Left ventricle myocardium inferior (tissue), 1 donor: ENCODE measurements around the gene MRPS9. TPM values are rescaled to one million over a fixed set of nuclear protein-coding genes. Genes with fewer than 3 reads are reported as not detected.

Experiments used
- DNase-seq: peaks from one replicate; pipeline ENCODE4 v3.0.0-alpha.2; 2020
- H3K27ac ChIP-seq: fragments of 200-600 bp; replicated peaks from 2 replicates; pipeline ENCODE4 v1.8.0; 2021
- H3K27me3 ChIP-seq: fragments of 200-600 bp; 2 replicates; pipeline ENCODE4 v1.8.0; 2021; ENCODE audit warnings: low read depth
- H3K36me3 ChIP-seq: fragments of 200-600 bp; 2 replicates; pipeline ENCODE4 v1.8.0; 2021
- H3K4me1 ChIP-seq: fragments of 200-600 bp; 2 replicates; pipeline ENCODE4 v1.8.0; 2021
- H3K4me3 ChIP-seq: fragments of 200-600 bp; 2 replicates; pipeline ENCODE4 v1.8.0; 2021; ENCODE audit warnings: mild to moderate bottlenecking, moderate library complexity
- H3K9me3 ChIP-seq: fragments of 200-600 bp; replicated peaks from 2 replicates; pipeline ENCODE4 v1.8.0; 2021
- CTCF ChIP-seq: fragments of 200-600 bp; IDR thresholded peaks from 2 replicates; pipeline ENCODE4 v1.8.0; 2021; ENCODE audit warnings: antibody characterized with exemption, mild to moderate bottlenecking, borderline replicate concordance
- intact Hi-C: fragments of 100-400 bp; cut with micrococcal nuclease; formaldehyde crosslinking; loops from one replicate; pipeline ENCODE4 v1.11.0; 2022
- total RNA-seq: library from RNA; stranded (reverse); fragmentation: NEBNext Ultra II Directional; extraction: Animal tissue kit (Norgen Biotek cat#: 25700); gene quantifications from one replicate; pipeline ENCODE4 v1.2.1, GENCODE V29; 2021
- donor health status: DM: no; HTN: yes; CAD: no; lungs with severe emphysema.

MRPS9 gene
- total RNA-seq, 1 donor from 2014 or later = 73.2 TPM

DNA sequence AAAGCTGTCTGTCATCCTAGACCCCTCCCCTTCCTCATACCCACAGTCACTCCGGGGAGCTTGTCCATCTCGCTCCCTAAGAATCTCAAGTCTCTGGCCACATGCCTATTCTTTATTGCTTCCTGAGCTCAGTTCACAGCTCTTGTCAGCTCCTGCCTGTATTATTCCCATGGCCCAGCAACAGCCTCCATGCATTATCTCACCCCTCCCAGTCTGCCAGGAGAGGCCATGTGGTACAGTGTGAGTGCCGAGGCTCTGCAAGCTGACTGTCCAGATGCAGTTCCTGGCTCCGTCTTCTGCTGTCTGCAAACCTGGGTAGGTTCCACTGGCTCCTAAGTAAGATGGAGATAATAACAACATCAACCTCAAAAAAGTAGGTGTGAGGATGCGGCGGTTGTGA, 79.7 kb downstream of the MRPS9 start:
- no peaks in the 10 kb centered on the region for H3K9me3 ChIP-seq
- peaks cover 6% of the 10 kb centered on the region for H3K27me3 ChIP-seq
- DNase-seq = no peak
- intact Hi-C loops = no loop called here
- no peaks in the 10 kb centered on the region for H3K36me3 ChIP-seq
- H3K4me3 ChIP-seq = no peak overlapping the region
- no peak overlapping the region for H3K27ac ChIP-seq
- no peak for TF ChIP-seq CTCF
- H3K4me1 ChIP-seq = no peaks in the 10 kb centered on the region

GRCh38 chr2:105118960-105119359, 81.1 kb downstream of the MRPS9 start:
- no peaks in the 10 kb centered on the region for H3K9me3 ChIP-seq
- no peak for DNase-seq
- H3K36me3 ChIP-seq = no peaks in the 10 kb centered on the region
- H3K4me3 ChIP-seq = no peak overlapping the region
- peak; percentile 13 for TF ChIP-seq CTCF
- no peak overlapping the region for H3K27ac ChIP-seq
- H3K4me1 ChIP-seq = no peaks in the 10 kb centered on the region
- H3K27me3 ChIP-seq = peaks cover 13% of the 10 kb centered on the region
- intact Hi-C loops = no loop called here

DNA sequence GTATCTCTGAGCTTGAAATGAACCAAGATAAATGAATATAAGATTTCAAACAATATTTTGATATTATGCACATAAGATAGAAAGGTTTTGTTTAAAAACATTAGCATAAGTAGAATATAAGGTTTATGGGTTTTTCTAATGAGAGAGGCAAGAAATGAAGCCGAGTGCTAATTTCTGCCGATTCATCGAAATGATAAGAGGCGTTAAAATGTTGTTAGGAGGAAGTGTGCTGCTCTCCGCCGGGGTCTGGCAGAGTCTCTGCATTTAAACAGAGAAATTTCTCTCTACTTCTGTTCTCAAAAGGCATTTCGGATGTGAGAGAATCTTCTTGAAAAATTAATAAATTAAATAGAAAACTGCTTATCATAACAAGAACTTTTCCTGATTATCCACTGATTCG, 83.6 kb downstream of the MRPS9 start:
- H3K9me3 ChIP-seq = no peaks in the 10 kb centered on the region
- H3K27ac ChIP-seq = no peak overlapping the region
- H3K27me3 ChIP-seq = peaks cover 33% of the 10 kb centered on the region
- H3K4me1 ChIP-seq = no peaks in the 10 kb centered on the region
- H3K4me3 ChIP-seq = no peak overlapping the region
- DNase-seq = no peak
- H3K36me3 ChIP-seq = no peaks in the 10 kb centered on the region
- intact Hi-C loops = no loop called here
- no peak for TF ChIP-seq CTCF

- no peak for DNase-seq
- Histone ChIP-seq H3K27ac (no peak overlapping the region), H3K4me3 (no peak overlapping the region), H3K9me3 (no peaks in the 10 kb centered on the region), H3K4me1 (no peaks in the 10 kb centered on the region), H3K27me3 (peaks cover 45% of the 10 kb centered on the region), H3K36me3 (no peaks in the 10 kb centered on the region)
- no peak for TF ChIP-seq CTCF
- intact Hi-C loops = no loop called here
Measured at GRCh38 chr2:105125428-105125827, 87.6 kb downstream of the MRPS9 start.

DNA sequence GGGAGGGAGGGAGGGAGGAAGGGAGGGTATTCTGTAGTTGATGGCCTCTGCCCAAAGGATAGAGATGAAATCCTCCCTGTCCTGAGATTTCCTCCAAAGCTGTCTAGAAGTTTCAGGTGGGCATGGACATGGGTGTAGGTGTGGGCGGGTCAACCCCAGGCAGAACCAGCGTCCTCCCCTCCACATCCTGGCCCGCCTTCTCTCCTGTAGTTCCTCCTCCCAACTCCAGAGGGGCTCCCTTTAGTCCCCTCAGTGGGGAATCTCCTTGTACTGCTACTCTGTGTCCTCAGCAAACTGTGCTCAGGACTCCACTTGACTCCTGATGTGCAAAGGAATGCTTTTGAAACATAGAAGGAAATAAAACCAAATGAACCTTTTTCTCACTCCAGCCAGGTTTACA, 88.1 kb downstream of the MRPS9 start:
- H3K27ac ChIP-seq = no peak overlapping the region
- TF ChIP-seq CTCF = no peak
- intact Hi-C loops = no loop called here
- H3K4me3 ChIP-seq = no peak overlapping the region
- no peaks in the 10 kb centered on the region for H3K4me1 ChIP-seq
- no peaks in the 10 kb centered on the region for H3K9me3 ChIP-seq
- no peaks in the 10 kb centered on the region for H3K36me3 ChIP-seq
- peaks cover 46% of the 10 kb centered on the region for H3K27me3 ChIP-seq
- no peak for DNase-seq

GRCh38 chr2:105126336-105126735, 88.5 kb downstream of the MRPS9 start:
- intact Hi-C loops = no loop called here

More at GRCh38 chr2:105126336-105126735, 88.5 kb downstream of the MRPS9 start:
- H3K4me3 ChIP-seq = no peak overlapping the region
- DNase-seq = no peak
- no peak overlapping the region for H3K27ac ChIP-seq
- H3K4me1 ChIP-seq = no peaks in the 10 kb centered on the region
- H3K36me3 ChIP-seq = no peaks in the 10 kb centered on the region
- peaks cover 50% of the 10 kb centered on the region for H3K27me3 ChIP-seq
- H3K9me3 ChIP-seq = no peaks in the 10 kb centered on the region
- TF ChIP-seq CTCF = no peak
